ENCODE results near the gene VPREB3.

Gene VPREB3

GRCh38 chr22:23772315-23772648 is 18.1 kb upstream of the VPREB3 start:
- Histone ChIP-seq H3K79me2 (peaks cover 3% of the 10 kb centered on the region), H3K27ac (no peak overlapping the region), H3K4me2 (ENCODE audit: low read length) (peak overlapping the region; percentile 72), H3K9ac (no peak overlapping the region), H3K27me3 (ENCODE audit: control insufficient read depth, insufficient read depth, low read length) (no peaks in the 10 kb centered on the region), H3K4me3 (ENCODE audit: low read depth, low read length) (peak overlapping the region; percentile 11), H3K9me3 (ENCODE audit: control insufficient read depth, low read length) (no peaks in the 10 kb centered on the region), H3K36me3 (ENCODE audit: control insufficient read depth, insufficient read depth, low read length) (no peaks in the 10 kb centered on the region), H3K4me1 (no peaks in the 10 kb centered on the region), H2AFZ (peak overlapping the region; percentile 38)
- no peak for TF ChIP-seq CTCF (IDR thresholded peaks at IDR 0.05)

- Histone ChIP-seq H3K79me2 (peaks cover 3% of the 10 kb centered on the region), H2AFZ (no peak overlapping the region), H3K4me2 (ENCODE audit: low read length) (no peak overlapping the region), H3K4me1 (no peaks in the 10 kb centered on the region), H3K27me3 (ENCODE audit: control insufficient read depth, insufficient read depth, low read length) (no peaks in the 10 kb centered on the region), H3K9ac (no peak overlapping the region), H3K9me3 (ENCODE audit: control insufficient read depth, low read length) (no peaks in the 10 kb centered on the region), H3K36me3 (ENCODE audit: control insufficient read depth, insufficient read depth, low read length) (no peaks in the 10 kb centered on the region), H3K4me3 (ENCODE audit: low read depth, low read length) (no peak overlapping the region), H3K27ac (no peak overlapping the region)
- no peak for TF ChIP-seq CTCF (IDR thresholded peaks at IDR 0.05)
Measured at GRCh38 chr22:23769321-23769965, 15.2 kb upstream of the VPREB3 start.

- H3K4me3 ChIP-seq (ENCODE audit: low read depth, low read length) = peak within 1 kb of the TSS; percentile 77
- no peaks in the 10 kb centered on the region for H3K9me3 ChIP-seq (ENCODE audit: control insufficient read depth, low read length)
- H2AFZ ChIP-seq = peak within 1 kb of the TSS; percentile 93
- peak within 1 kb of the TSS; percentile 37 for H3K9ac ChIP-seq
- H3K27me3 ChIP-seq (ENCODE audit: control insufficient read depth, insufficient read depth, low read length) = no peaks in the 10 kb centered on the region
- H3K27ac ChIP-seq = peak within 1 kb of the TSS; percentile 88
- TF ChIP-seq CTCF (IDR thresholded peaks at IDR 0.05) = peak; percentile 63
- no peaks in the 10 kb centered on the region for H3K36me3 ChIP-seq (ENCODE audit: control insufficient read depth, insufficient read depth, low read length)
- no peaks in the 10 kb centered on the region for H3K4me1 ChIP-seq
- peaks cover 3% of the 10 kb centered on the region for H3K79me2 ChIP-seq
- peak within 1 kb of the TSS; percentile 100 for H3K4me2 ChIP-seq (ENCODE audit: low read length)
Measured at GRCh38 chr22:23767673-23768548, 13.7 kb upstream of the VPREB3 start, which contains the start of gene CHCHD10. Gene CHCHD10 (minus strand): TSS chr22:23767972. CDS start chr22:23767874, 98 bp downstream.

GRCh38 chr22:23767303-23767672 is 13.1 kb upstream of the VPREB3 start:
- Histone ChIP-seq H3K4me2 (ENCODE audit: low read length) (peak overlapping the region; percentile 100), H3K79me2 (peaks cover 3% of the 10 kb centered on the region), H3K36me3 (ENCODE audit: control insufficient read depth, insufficient read depth, low read length) (no peaks in the 10 kb centered on the region), H3K27me3 (ENCODE audit: control insufficient read depth, insufficient read depth, low read length) (no peaks in the 10 kb centered on the region), H2AFZ (peak overlapping the region; percentile 93), H3K9ac (no peak overlapping the region), H3K4me3 (ENCODE audit: low read depth, low read length) (peak overlapping the region; percentile 77), H3K4me1 (no peaks in the 10 kb centered on the region), H3K27ac (peak overlapping the region; percentile 88), H3K9me3 (ENCODE audit: control insufficient read depth, low read length) (no peaks in the 10 kb centered on the region)
- no peak for TF ChIP-seq CTCF (IDR thresholded peaks at IDR 0.05)

All from parathyroid adenoma (tissue), 2 donors.